Mammary epithelial cell (primary cell): ENCODE measurements around the gene PAN2.
"Not testable (repeated sequence)": the region's sequence is repeated elsewhere in the genome, so short reads cannot be mapped to it uniquely, and the experiment has no call there.

Source experiments
- EZH2 ChIP-seq: IDR thresholded peaks from 2 replicates; pipeline ENCODE4 v1.6.1; 2012; ENCODE audit warnings: low read length, inconsistent platforms, borderline replicate concordance
- TF ChIP-seq, protein P1 (sequence below), 2 donors: IDR thresholded peaks in 1 of 2; conservative IDR thresholded peaks in 1 of 2; 2 replicates each; pipeline ENCODE4 v1.5.1; 2011 to 2012; ENCODE audit warnings: inconsistent platforms in 2 of 2, low read length in 2 of 2, mild to moderate bottlenecking in 2 of 2, control low read depth in 1 of 2, low read depth in 1 of 2; ENCODE audit not compliant: insufficient read depth in 1 of 2; ENCODE audit errors: extremely low read depth in 1 of 2

DNA sequence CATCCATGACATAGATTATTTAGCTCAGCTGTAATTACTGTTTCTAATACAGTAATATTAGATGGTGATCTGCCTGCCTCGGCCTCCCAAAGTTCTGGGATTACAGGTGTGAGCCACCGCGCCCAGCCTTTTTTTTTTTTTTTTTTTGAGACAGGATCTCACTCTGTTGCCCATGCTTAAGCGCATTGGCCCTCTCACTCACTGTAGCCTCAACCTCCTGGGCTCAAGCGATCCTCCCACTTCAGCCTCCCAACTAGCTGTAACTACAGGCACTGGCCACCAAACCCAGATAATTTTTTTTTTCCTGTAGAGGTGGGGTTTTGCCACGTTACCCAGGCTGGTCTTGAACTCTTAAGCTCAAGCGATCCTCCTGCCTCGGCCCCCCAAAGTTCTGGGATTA lies 1.7 kb upstream of the PAN2 start:
- TF ChIP-seq, protein P1, sequence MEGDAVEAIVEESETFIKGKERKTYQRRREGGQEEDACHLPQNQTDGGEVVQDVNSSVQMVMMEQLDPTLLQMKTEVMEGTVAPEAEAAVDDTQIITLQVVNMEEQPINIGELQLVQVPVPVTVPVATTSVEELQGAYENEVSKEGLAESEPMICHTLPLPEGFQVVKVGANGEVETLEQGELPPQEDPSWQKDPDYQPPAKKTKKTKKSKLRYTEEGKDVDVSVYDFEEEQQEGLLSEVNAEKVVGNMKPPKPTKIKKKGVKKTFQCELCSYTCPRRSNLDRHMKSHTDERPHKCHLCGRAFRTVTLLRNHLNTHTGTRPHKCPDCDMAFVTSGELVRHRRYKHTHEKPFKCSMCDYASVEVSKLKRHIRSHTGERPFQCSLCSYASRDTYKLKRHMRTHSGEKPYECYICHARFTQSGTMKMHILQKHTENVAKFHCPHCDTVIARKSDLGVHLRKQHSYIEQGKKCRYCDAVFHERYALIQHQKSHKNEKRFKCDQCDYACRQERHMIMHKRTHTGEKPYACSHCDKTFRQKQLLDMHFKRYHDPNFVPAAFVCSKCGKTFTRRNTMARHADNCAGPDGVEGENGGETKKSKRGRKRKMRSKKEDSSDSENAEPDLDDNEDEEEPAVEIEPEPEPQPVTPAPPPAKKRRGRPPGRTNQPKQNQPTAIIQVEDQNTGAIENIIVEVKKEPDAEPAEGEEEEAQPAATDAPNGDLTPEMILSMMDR (conservative IDR thresholded peaks at IDR 0.05 in 1 of 2, IDR thresholded peaks at IDR 0.05 in 1 of 2; ENCODE audit: extremely low read depth in 1 of 2, insufficient read depth in 1 of 2, low read depth in 1 of 2, low read length in 2 of 2), result not testable (repeated sequence)
- not testable (repeated sequence) for TF ChIP-seq EZH2
